ENCODE data around the gene AFAP1L1. TPM values are rescaled to one million over a fixed set of nuclear protein-coding genes. Genes with fewer than 3 reads are reported as not detected.

Gene AFAP1L1
- polyA plus RNA-seq, 2 of the 4 experiments (the other 2 are of a cell fraction): 1.5 to 3.5 TPM

DNA sequence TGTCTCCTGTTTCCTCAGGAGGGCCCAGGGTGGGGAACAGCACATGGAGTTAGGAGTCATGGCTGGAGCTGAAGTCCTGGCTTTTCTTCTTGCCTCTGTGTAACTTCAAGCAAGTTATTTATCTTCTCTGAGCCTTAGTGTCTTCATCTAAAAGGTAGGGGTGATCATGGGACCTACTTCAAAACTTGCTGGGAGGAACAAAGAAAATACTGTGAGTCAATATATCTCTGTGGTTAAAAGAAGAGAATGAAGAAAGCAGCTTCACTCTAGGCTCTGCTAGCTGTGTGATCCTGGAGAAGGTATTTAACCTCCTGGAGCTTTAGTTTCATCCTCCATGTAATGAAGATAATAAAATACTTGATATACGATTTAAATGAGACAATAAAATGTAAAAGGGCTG lies 26.5 kb downstream of the AFAP1L1 start:
- CTCF ChIA-PET: interaction anchor here (0.9 to 3.5 kb wide), 5 partner anchors 11 to 565 kb away, joined by 3 to 26 read pairs (median 4); no protein-coding TSS in a partner anchor
- H3K9me3 ChIP-seq: no peaks in the 10 kb centered on the region
- 20% methylated on average over 1 of the region's 1 CpG for WGBS (ENCODE audit: missing lambda C conversion rate)
- POLR2A ChIA-PET: no interaction called here
- no peak overlapping the region for H3K4me2 ChIP-seq
- TF ChIP-seq CBX2 (IDR thresholded peaks at IDR 0.05; ENCODE audit: borderline replicate concordance, low read depth) (no peak), JUN (IDR thresholded peaks at IDR 0.05) (no peak), MAFK (IDR thresholded peaks at IDR 0.05; ENCODE audit: partially characterized antibody) (no peak)
- TF ChIP-seq, protein P1, sequence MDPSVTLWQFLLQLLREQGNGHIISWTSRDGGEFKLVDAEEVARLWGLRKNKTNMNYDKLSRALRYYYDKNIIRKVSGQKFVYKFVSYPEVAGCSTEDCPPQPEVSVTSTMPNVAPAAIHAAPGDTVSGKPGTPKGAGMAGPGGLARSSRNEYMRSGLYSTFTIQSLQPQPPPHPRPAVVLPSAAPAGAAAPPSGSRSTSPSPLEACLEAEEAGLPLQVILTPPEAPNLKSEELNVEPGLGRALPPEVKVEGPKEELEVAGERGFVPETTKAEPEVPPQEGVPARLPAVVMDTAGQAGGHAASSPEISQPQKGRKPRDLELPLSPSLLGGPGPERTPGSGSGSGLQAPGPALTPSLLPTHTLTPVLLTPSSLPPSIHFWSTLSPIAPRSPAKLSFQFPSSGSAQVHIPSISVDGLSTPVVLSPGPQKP (IDR thresholded peaks at IDR 0.05; ENCODE audit: low read depth, low read length): no peak
- H3K27ac ChIP-seq: no peak overlapping the region
- no peaks in the 10 kb centered on the region for H3K4me1 ChIP-seq
- no peak for ATAC-seq
- FAIRE-seq: no peak
- H3K4me3 ChIP-seq: no peak overlapping the region
- DNase-seq (ENCODE audit: low read depth in 1 of 2, low spot score in 1 of 2): no peak

DNA sequence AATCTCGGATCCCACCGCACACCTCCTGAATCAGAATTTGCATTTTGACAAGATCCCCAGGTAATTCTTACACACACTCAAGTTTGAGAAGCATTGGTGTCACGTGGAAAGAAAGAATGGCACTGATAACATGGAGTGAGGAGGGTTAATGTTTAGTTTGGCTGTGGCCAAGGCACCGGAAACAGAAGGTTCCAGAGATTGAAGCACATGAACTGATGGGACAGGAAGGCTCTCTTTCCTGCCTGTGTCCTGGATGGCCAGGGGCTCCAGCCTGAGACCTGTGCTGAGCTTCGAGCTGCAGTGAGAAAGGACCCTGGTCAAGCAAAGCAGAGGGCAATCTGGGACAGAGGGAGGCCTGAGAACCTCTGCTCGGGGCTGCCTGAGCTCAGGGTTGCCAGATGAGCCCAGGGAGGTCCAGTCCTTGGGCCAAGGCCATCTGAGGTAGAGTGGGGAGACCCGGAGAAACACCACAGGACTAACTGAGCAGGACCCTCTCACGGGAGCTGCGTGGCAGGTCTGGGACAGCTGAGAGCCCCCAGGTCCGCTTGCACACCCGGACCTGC lies 27.3 kb downstream of the AFAP1L1 start:
- H3K27ac ChIP-seq: no peak overlapping the region
- ChIA-PET CTCF (interaction anchor here (1.1 to 3.5 kb wide), 6 partner anchors 9 to 320 kb away, joined by 3 to 26 read pairs (median 4); no protein-coding TSS in a partner anchor), POLR2A (no interaction called here)
- FAIRE-seq (no peak), DNase-seq (ENCODE audit: low read depth in 1 of 2, low spot score in 1 of 2) (no peak), ATAC-seq (no peak)
- H3K9me3 ChIP-seq: no peaks in the 10 kb centered on the region
- 48% methylated on average over 9 of the region's 11 CpGs for WGBS (ENCODE audit: missing lambda C conversion rate)
- H3K4me2 ChIP-seq: no peak overlapping the region
- no peaks in the 10 kb centered on the region for H3K4me1 ChIP-seq
- TF ChIP-seq BHLHE40 (IDR thresholded peaks at IDR 0.05; ENCODE audit: low read depth, low read length) (no peak), ZFP36 (IDR thresholded peaks at IDR 0.05; ENCODE audit: borderline replicate concordance, partially characterized antibody) (no peak), ZC3H11A (IDR thresholded peaks at IDR 0.05) (no peak), FOSB (CRISPR knock-in tag; IDR thresholded peaks at IDR 0.05) (no peak), SMC3 (IDR thresholded peaks at IDR 0.05) (no peak), SREBF2 (IDR thresholded peaks at IDR 0.05) (no peak), MAFK (IDR thresholded peaks at IDR 0.05; ENCODE audit: partially characterized antibody) (no peak), JUN (IDR thresholded peaks at IDR 0.05) (no peak), CBX8 (IDR thresholded peaks at IDR 0.05) (no peak), TFCP2L1 (CRISPR knock-in tag; IDR thresholded peaks at IDR 0.05) (no peak), EHF (CRISPR knock-in tag; IDR thresholded peaks at IDR 0.05) (no peak), JUNB (IDR thresholded peaks at IDR 0.05) (no peak), KDM5A (IDR thresholded peaks at IDR 0.05) (no peak)
- TF ChIP-seq, protein P2, sequence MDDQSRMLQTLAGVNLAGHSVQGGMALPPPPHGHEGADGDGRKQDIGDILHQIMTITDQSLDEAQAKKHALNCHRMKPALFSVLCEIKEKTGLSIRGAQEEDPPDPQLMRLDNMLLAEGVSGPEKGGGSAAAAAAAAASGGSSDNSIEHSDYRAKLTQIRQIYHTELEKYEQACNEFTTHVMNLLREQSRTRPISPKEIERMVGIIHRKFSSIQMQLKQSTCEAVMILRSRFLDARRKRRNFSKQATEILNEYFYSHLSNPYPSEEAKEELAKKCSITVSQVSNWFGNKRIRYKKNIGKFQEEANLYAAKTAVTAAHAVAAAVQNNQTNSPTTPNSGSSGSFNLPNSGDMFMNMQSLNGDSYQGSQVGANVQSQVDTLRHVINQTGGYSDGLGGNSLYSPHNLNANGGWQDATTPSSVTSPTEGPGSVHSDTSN (IDR thresholded peaks at IDR 0.05): no peak
- TF ChIP-seq, protein P3, sequence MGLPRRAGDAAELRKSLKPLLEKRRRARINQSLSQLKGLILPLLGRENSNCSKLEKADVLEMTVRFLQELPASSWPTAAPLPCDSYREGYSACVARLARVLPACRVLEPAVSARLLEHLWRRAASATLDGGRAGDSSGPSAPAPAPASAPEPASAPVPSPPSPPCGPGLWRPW (IDR thresholded peaks at IDR 0.05): no peak
- TF ChIP-seq, protein P4, sequence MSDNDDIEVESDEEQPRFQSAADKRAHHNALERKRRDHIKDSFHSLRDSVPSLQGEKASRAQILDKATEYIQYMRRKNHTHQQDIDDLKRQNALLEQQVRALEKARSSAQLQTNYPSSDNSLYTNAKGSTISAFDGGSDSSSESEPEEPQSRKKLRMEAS (IDR thresholded peaks at IDR 0.05): no peak
- H3K4me3 ChIP-seq: no peak overlapping the region

DNA sequence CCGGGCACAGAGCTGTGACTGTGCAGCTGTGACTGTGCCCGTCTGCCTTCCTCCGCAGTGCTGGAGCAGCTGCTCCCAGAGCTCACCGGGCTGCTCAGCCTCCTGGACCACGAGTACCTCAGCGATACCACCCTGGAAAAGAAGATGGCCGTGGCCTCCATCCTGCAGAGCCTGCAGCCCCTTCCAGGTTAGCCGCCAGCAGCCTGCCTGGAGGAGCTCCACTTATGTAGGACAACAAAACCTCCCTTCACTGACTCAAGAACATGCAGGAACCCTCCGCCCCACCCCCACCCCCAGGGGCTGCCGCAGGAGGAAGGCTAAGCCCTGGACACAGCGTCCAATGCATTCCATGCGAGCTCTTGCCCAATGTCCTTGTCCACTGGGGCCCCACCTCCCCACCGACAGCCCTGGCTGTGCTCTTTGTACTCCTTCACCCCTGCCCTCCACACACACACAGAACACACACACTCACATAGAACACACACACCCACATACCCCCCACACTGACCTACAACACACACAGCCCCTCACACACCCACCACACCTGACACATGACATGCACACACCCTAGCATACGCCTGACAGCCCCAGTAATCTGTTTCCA lies 27.9 kb downstream of the AFAP1L1 start:
- CTCF ChIA-PET: interaction anchor here (0.8 to 3.5 kb wide), 7 partner anchors 9 to 319 kb away, joined by 3 to 26 read pairs (median 3); no protein-coding TSS in a partner anchor
- Histone ChIP-seq H3K4me3 (no peak overlapping the region), H3K4me2 (no peak overlapping the region), H3K4me1 (no peaks in the 10 kb centered on the region), H3K9me3 (no peaks in the 10 kb centered on the region), H3K27ac (no peak overlapping the region)
- FAIRE-seq (no peak), DNase-seq (ENCODE audit: low read depth in 1 of 2, low spot score in 1 of 2) (no peak), ATAC-seq (no peak)
- 85% methylated on average over 8 of the region's 14 CpGs for WGBS (ENCODE audit: missing lambda C conversion rate)
- POLR2A ChIA-PET: no interaction called here
- TF ChIP-seq, protein P2 (IDR thresholded peaks at IDR 0.05): no peak
- no peak for TF ChIP-seq ESRRA (IDR thresholded peaks at IDR 0.05; ENCODE audit: borderline replicate concordance, low read length)
- TF ChIP-seq, protein P3 (IDR thresholded peaks at IDR 0.05): no peak
- no peak for TF ChIP-seq ZC3H11A (IDR thresholded peaks at IDR 0.05)
- no peak for TF ChIP-seq FOSL2 (IDR thresholded peaks at IDR 0.05)
- no peak for TF ChIP-seq FOSL2 (CRISPR knock-in tag; IDR thresholded peaks at IDR 0.05)
- TF ChIP-seq SREBF2 (IDR thresholded peaks at IDR 0.05): no peak
- no peak for TF ChIP-seq MAFK (IDR thresholded peaks at IDR 0.05; ENCODE audit: partially characterized antibody)
- no peak for TF ChIP-seq NR3C1 (IDR thresholded peaks at IDR 0.05)
- TF ChIP-seq RFX5 (IDR thresholded peaks at IDR 0.05): no peak
- TF ChIP-seq MAZ (IDR thresholded peaks at IDR 0.05; ENCODE audit: borderline replicate concordance, low read depth, low read length): no peak
- no peak for TF ChIP-seq BHLHE40 (IDR thresholded peaks at IDR 0.05; ENCODE audit: low read depth, low read length)
- TF ChIP-seq, protein P5, sequence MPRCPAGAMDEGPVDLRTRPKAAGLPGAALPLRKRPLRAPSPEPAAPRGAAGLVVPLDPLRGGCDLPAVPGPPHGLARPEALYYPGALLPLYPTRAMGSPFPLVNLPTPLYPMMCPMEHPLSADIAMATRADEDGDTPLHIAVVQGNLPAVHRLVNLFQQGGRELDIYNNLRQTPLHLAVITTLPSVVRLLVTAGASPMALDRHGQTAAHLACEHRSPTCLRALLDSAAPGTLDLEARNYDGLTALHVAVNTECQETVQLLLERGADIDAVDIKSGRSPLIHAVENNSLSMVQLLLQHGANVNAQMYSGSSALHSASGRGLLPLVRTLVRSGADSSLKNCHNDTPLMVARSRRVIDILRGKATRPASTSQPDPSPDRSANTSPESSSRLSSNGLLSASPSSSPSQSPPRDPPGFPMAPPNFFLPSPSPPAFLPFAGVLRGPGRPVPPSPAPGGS (IDR thresholded peaks at IDR 0.05): no peak
- TF ChIP-seq RCOR1 (IDR thresholded peaks at IDR 0.05; ENCODE audit: low read depth, low read length): no peak
- TF ChIP-seq POLR2AphosphoS2 (conservative IDR thresholded peaks at IDR 0.05; ENCODE audit: low read length): no peak
- no peak for TF ChIP-seq FOXS1 (CRISPR knock-in tag; IDR thresholded peaks at IDR 0.05)
